IPS-20b (cell line): ENCODE data around the gene IL26.

Experiments
- H3K27ac ChIP-seq: one replicate; pipeline ENCODE4 v1.5.1; 2013; ENCODE audit warnings: low read length
- H3K27me3 ChIP-seq: 2 replicates; pipeline ENCODE4 v1.6.1; 2013; ENCODE audit warnings: mild to moderate bottlenecking, low read length, inconsistent platforms; ENCODE audit not compliant: insufficient read depth
- H3K36me3 ChIP-seq: 2 replicates; pipeline ENCODE4 v1.6.1; 2013; ENCODE audit warnings: low read depth, mild to moderate bottlenecking, inconsistent platforms, low read length, moderate library complexity; ENCODE audit not compliant: insufficient read depth
- H3K4me1 ChIP-seq: 2 replicates; pipeline ENCODE4 v1.6.1; 2013; ENCODE audit warnings: mild to moderate bottlenecking, control low read depth, inconsistent platforms, low read length, moderate library complexity; ENCODE audit not compliant: insufficient read depth
- H3K4me3 ChIP-seq: 2 replicates; pipeline ENCODE4 v1.5.1; 2013; ENCODE audit warnings: mild to moderate bottlenecking, low read length, inconsistent platforms
- H3K9ac ChIP-seq: 2 replicates; pipeline ENCODE4 v1.6.1; 2013; ENCODE audit warnings: low read depth, mild to moderate bottlenecking, inconsistent platforms, low read length, moderate library complexity
- H3K9me3 ChIP-seq: 2 replicates; pipeline ENCODE4 v1.6.1; 2013; ENCODE audit warnings: mild to moderate bottlenecking, low read depth, low read length, inconsistent platforms; ENCODE audit not compliant: insufficient read depth

IL26 gene, protein sequence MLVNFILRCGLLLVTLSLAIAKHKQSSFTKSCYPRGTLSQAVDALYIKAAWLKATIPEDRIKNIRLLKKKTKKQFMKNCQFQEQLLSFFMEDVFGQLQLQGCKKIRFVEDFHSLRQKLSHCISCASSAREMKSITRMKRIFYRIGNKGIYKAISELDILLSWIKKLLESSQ

DNA sequence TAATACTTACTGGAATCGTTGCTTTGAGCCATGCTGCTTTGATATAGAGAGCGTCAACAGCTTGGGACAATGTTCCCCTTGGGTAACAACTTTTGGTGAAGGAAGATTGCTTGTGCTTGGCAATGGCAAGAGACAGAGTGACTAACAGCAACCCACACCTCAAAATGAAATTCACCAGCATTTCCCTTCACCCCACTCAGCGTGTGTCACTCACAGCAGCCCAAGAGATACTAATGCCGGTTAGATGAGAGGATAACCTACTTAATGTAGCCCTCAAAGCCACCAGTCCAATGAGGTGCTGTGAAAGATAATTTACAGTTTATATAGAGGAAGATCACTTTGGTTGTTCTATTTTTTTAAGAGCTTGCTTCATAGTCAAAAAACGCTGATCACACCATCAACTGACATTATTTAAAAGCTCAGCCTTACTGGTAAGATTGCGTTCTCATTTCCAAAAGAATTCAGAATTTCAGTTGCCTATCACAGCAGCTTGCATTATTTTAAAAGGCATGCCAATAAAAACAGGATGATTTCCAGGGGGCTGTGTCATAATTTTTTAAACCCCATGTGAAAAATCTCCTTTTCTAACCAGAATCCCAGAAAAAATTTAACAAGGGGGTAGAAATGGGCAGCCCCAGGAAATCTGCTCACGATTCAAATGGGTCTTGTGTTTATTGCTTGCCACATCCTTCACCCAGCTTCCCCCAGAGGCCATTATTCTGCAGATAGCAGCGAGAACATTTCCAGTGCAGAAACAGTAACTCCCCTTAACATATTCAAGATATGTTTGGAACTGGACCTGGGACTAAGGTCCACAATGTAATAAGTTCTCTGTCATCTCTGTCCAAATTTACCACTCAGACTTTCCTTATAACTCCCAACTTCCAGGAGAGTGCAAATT lies at the start of gene IL26:
Gene IL26 (minus strand): TSS at position 235 of the 901 bp plus-strand sequence. CDS start 54 bp downstream, at position 181.
- no peak within 1 kb of the TSS for H3K27ac ChIP-seq
- H3K9ac ChIP-seq: no peak within 1 kb of the TSS
- no peaks in the 10 kb centered on the region for H3K4me1 ChIP-seq
- no peaks in the 10 kb centered on the region for H3K36me3 ChIP-seq
- H3K27me3 ChIP-seq: no peaks in the 10 kb centered on the region
- no peak within 1 kb of the TSS for H3K4me3 ChIP-seq
- no peaks in the 10 kb centered on the region for H3K9me3 ChIP-seq

DNA sequence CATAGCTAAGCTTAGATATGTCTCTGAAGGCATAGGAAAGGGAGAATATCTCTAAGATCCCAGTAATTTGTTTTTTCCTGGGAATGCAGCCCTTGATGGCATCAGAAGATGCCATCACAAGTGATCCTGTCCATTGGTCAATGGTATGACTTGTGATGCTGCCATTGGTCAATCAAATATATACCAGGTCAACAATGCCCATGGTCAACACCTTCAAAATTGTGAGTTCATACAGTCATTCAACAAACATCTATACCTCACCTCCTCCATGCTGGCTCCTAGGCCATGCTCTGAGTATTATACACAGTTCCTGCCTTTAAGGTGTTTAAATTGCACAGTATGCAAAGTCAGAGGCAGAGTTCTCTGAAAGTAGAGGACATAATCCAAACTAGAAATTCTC lies 47.1 kb upstream of the IL26 start:
- H3K9ac ChIP-seq: no peak overlapping the region
- no peaks in the 10 kb centered on the region for H3K36me3 ChIP-seq
- H3K4me1 ChIP-seq: no peaks in the 10 kb centered on the region
- H3K27ac ChIP-seq: no peak overlapping the region
- H3K27me3 ChIP-seq: no peaks in the 10 kb centered on the region
- no peaks in the 10 kb centered on the region for H3K9me3 ChIP-seq
- H3K4me3 ChIP-seq: no peak overlapping the region

DNA sequence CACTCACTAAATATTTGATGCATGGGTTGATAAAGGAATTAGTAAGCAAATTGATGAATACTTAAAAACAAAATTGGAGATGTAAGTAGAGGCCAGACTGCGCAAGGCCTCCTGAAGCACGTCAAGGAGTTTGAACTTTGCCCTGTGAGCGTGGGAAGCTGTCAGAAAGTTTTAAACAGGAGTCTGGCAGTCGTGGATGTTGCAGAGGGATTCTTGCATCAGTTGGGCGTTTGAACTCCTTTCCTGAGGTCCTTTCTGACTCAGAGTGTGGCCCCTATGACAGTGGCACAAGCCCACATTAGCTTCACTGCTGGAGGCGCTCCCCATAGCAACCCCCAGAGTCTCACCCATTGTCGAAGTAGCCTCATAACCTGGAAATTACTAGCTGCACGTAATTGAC lies 45.7 kb upstream of the IL26 start:
- no peaks in the 10 kb centered on the region for H3K27me3 ChIP-seq
- no peak overlapping the region for H3K9ac ChIP-seq
- no peak overlapping the region for H3K27ac ChIP-seq
- H3K4me1 ChIP-seq: no peaks in the 10 kb centered on the region
- no peaks in the 10 kb centered on the region for H3K36me3 ChIP-seq
- no peak overlapping the region for H3K4me3 ChIP-seq
- no peaks in the 10 kb centered on the region for H3K9me3 ChIP-seq

DNA sequence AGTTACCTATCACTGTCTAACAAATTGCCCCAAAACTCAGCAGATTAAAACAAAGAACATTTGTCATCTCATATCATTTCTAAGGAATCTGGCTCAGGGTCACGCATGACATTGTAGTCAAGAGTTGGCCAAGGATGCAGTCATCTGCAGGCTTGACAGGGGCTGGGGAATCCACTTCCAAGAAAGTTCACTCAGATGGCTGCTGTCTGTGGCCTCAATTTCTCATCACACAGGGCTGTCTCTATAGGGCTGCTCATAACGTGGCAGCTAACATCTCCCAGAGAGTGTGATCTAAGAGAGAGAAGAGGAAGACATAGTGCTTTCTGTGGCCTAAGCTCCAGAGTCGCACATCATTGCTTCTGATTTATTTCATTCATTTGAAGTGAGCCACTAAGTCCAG lies 44.7 kb upstream of the IL26 start:
- no peaks in the 10 kb centered on the region for H3K9me3 ChIP-seq
- no peak overlapping the region for H3K27ac ChIP-seq
- no peaks in the 10 kb centered on the region for H3K27me3 ChIP-seq
- H3K9ac ChIP-seq: no peak overlapping the region
- H3K4me3 ChIP-seq: no peak overlapping the region
- H3K36me3 ChIP-seq: no peaks in the 10 kb centered on the region
- H3K4me1 ChIP-seq: no peaks in the 10 kb centered on the region

DNA sequence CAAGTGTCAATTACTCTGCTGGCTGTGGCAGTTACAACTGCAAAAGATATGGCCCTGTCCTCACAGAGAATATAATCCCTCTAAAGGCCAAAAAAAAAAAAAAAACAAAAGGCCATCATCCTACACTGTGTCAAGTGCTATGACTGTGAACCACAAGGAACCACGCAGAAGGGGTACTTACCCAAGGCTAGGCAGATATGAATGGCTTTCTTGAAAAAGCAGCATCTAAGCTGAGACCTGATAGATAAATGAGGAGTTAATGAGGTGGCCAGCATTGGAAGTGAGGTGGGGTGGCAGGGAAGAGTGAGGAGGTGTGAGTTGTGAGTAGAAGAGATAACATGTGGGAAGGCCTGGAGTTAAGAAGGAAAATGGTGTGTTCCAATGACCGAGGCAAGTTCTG lies 44.2 kb upstream of the IL26 start:
- no peaks in the 10 kb centered on the region for H3K4me1 ChIP-seq
- H3K27ac ChIP-seq: no peak overlapping the region
- no peak overlapping the region for H3K9ac ChIP-seq
- H3K4me3 ChIP-seq: no peak overlapping the region
- no peaks in the 10 kb centered on the region for H3K9me3 ChIP-seq
- H3K36me3 ChIP-seq: no peaks in the 10 kb centered on the region
- H3K27me3 ChIP-seq: no peaks in the 10 kb centered on the region

DNA sequence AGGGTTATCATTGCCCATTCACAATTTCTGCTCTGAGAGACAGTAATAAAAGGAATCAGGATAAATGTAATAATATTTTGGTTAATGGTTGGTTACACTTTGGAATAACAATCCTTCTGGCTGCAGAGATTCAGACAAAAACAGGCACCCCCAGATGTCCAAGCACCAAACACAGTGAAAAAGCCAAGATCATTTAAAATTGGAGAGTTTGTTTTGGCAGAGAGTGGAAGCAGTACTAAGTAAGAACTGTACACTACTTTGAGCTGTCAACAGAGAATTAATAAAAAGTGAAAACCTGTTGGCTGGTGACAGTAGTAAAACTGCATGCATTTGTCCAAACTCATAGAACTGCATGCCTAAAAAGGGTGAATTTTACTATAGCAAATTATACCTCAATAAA lies 43.4 kb upstream of the IL26 start:
- H3K4me1 ChIP-seq: no peaks in the 10 kb centered on the region

DNA sequence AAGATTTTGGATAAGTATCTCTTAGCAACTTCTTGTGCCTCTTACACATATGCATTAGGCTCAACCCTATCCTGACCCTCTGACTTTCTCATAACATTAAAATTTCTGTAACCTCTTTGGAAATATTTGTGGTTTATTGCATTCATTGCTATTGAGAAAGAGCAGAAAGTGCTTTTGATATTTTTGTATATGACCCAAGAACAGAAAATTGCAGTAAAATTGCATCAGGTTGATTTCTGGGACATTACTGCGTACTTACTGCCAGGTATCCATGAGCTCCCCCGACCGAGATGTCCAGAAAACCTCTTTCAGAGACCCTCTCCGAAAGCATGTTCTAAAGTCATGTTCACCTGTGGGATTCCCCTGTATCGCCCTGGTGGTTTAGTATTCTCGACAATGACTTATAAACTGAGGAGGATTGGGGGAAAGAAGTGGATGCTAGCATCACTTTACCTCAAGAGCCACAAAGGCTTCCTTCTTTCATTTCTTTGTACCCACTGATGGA lies 42.3 kb upstream of the IL26 start:
- Histone ChIP-seq H3K9ac (no peak overlapping the region), H3K4me3 (no peak overlapping the region), H3K27ac (no peak overlapping the region), H3K27me3 (no peaks in the 10 kb centered on the region), H3K4me1 (no peaks in the 10 kb centered on the region), H3K36me3 (no peaks in the 10 kb centered on the region), H3K9me3 (no peaks in the 10 kb centered on the region)

More for the DNA sequence above, 43.4 kb upstream of the IL26 start:
- H3K4me3 ChIP-seq: no peak overlapping the region
- H3K27ac ChIP-seq: no peak overlapping the region
- H3K36me3 ChIP-seq: no peaks in the 10 kb centered on the region
- H3K27me3 ChIP-seq: no peaks in the 10 kb centered on the region
- H3K9me3 ChIP-seq: no peaks in the 10 kb centered on the region
- no peak overlapping the region for H3K9ac ChIP-seq

DNA sequence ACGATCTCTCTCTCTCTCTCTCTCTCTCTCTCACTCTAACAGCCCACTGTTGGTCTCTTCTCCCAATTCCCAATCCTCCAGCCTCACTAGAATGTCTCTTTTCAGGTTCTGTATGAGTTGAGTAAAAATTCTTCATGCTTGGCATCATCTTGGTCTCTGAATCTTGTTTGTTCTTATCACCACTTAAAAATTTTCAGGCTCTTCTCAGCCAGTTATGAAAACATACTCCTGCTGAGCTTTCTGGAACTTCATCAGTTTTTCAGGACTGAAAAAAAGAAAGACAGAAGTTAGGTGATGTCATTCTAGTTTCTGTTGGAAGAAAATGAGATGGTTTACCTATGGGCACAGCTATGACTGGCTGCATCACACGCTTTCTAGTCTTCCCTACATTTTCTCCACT lies 39.2 kb upstream of the IL26 start:
- no peaks in the 10 kb centered on the region for H3K36me3 ChIP-seq
- H3K9ac ChIP-seq: no peak overlapping the region
- H3K27me3 ChIP-seq: no peaks in the 10 kb centered on the region
- H3K4me1 ChIP-seq: peaks cover 5% of the 10 kb centered on the region; the same call in 1 of the 2 replicates
- no peak overlapping the region for H3K27ac ChIP-seq
- H3K9me3 ChIP-seq: no peaks in the 10 kb centered on the region
- no peak overlapping the region for H3K4me3 ChIP-seq

DNA sequence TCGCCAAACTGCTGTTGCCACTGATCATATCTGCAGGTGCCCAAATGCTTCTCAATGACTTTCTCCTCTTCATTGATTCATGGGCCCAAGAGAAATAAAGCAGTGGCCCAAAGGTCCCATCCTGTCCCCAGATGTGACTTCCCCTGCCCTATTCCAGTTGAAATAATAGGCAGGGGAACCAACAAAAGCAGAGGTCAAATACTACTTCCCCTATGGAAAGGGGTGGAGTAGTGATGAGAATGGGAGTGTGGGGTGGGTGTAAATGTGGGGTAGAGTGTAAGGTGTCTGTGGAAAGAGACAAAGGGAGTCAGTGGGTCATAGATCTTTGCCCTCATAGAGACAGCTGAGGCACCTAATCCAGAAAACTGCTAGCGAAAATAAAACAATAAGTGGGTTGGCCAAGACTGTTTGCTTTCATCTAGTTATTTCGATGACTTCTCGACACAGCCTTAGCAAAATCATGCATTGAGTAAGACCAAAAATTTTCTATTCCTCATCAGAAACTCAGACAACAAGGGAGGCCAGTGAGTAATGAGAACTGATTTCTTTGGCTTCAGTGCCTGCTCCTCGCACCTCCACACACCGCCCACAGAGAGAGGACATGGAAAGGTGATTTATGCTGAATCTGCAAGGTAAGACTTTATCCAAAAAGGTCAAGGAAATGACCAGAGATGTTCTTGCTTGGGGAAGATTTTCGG lies 38.7 kb upstream of the IL26 start:
- Histone ChIP-seq H3K36me3 (no peaks in the 10 kb centered on the region), H3K4me3 (no peak overlapping the region), H3K27ac (no peak overlapping the region), H3K4me1 (peaks cover 5% of the 10 kb centered on the region; the same call in 1 of the 2 replicates), H3K9me3 (no peaks in the 10 kb centered on the region), H3K9ac (no peak overlapping the region), H3K27me3 (no peaks in the 10 kb centered on the region)

DNA sequence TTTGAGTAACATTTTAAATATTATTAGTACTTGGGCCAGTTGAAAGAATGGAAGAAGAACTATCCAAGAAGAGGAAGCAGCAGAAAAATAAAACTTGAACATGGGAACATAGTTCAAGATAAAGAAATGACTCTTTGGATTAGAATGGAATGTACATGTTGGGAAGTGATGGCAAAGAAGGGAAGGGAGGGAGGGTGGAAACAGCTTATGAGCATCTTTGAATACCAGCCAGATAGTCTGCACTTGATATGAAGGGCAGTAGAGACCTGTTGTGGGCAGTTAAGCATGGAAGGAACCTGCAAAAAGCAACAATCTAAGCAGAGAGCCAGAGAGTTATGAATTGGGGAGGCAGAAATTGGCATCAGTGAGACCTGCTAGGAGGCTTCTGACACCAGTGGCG lies 37.8 kb upstream of the IL26 start:
- peaks cover 5% of the 10 kb centered on the region; the same call in 1 of the 2 replicates for H3K4me1 ChIP-seq
- H3K27me3 ChIP-seq: no peaks in the 10 kb centered on the region
- H3K9me3 ChIP-seq: no peaks in the 10 kb centered on the region
- H3K9ac ChIP-seq: no peak overlapping the region
- no peaks in the 10 kb centered on the region for H3K36me3 ChIP-seq
- no peak overlapping the region for H3K27ac ChIP-seq
- H3K4me3 ChIP-seq: no peak overlapping the region

DNA sequence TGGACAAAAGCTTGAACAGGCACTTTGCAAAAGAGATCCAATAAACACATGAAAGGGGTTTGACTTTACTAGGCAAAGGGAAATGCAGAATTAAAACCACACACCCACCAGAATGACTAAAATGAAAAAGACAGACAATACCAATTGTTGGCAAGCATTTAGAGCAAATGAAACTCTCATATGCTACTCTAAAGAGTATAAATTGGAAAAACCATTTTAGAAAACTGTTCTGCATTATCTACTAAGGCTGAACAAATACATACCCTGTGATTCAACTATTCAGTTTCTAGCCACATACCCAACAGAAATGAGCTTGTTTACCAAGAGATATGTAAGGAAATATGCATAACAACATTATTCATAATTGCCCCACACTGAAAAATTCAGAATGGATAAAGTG lies 36.3 kb upstream of the IL26 start:
- no peaks in the 10 kb centered on the region for H3K36me3 ChIP-seq
- no peak overlapping the region for H3K4me3 ChIP-seq
- no peaks in the 10 kb centered on the region for H3K27me3 ChIP-seq
- peaks cover 5% of the 10 kb centered on the region; the same call in 1 of the 2 replicates for H3K4me1 ChIP-seq
- no peak overlapping the region for H3K27ac ChIP-seq
- H3K9ac ChIP-seq: no peak overlapping the region
- H3K9me3 ChIP-seq: no peaks in the 10 kb centered on the region
